Hepatocyte (in vitro differentiated cells): ENCODE measurements around the gene ATG13.

Experiments
- CTCF ChIP-seq: fragments of 200-600 bp; sonication (generic); IDR thresholded peaks from 2 replicates; pipeline ENCODE4 v1.5.1; 2016; ENCODE audit warnings: antibody characterized with exemption, mild to moderate bottlenecking; ENCODE audit not compliant: poor library complexity
- EZH2 ChIP-seq: fragments of 200-600 bp; sonication (generic); IDR thresholded peaks from 2 replicates; pipeline ENCODE4 v1.6.1; 2016; ENCODE audit warnings: antibody characterized with exemption, mild to moderate bottlenecking, borderline replicate concordance
- EZH2phosphoT487 ChIP-seq: fragments of 200-600 bp; sonication (generic); IDR thresholded peaks from one replicate; pipeline ENCODE4 v1.6.1; 2018; ENCODE audit warnings: antibody characterized with exemption, mild to moderate bottlenecking, low read depth, moderate library complexity; ENCODE audit not compliant: unreplicated experiment, severe bottlenecking

GRCh38 chr11:46672381-46672839 lies 55.1 kb downstream of the ATG13 start:
- TF ChIP-seq CTCF (no peak), EZH2 (no peak), EZH2phosphoT487 (no peak)
